ENCODE measurements around the gene STRA6.
A peak's percentile ranks its signal among the peaks of the same experiment; 100 is the strongest.

STRA6 gene

GRCh38 chr15:74158855-74159650 is 43.5 kb downstream of the STRA6 start:
- Histone ChIP-seq H2AFZ (ENCODE audit: low read length) (no peak overlapping the region), H3K4ac (ENCODE audit: low read length) (no peak overlapping the region), H2BK120ac (ENCODE audit: low read depth, low read length) (no peak overlapping the region), H3K9ac (ENCODE audit: low read depth, low read length, poor library complexity) (no peak overlapping the region), H3K36me3 (replicated peaks in 1 of 2; ENCODE audit: control insufficient read depth in 2 of 2, insufficient read depth in 2 of 2, low read length in 2 of 2) (no peaks in the 10 kb centered on the region), H3K9me3 (replicated peaks in 1 of 2; ENCODE audit: control insufficient read depth in 2 of 2, insufficient read depth in 1 of 2, low read depth in 1 of 2, low read length in 2 of 2) (no peaks in the 10 kb centered on the region), H3K4me2 (ENCODE audit: insufficient read depth, low read length, poor library complexity, severe bottlenecking) (no peak overlapping the region), H3K27ac (replicated peaks; ENCODE audit: low read length) (no peak overlapping the region), H4K91ac (ENCODE audit: low read depth, low read length, poor library complexity) (no peak overlapping the region), H3K4me1 (ENCODE audit: control insufficient read depth in 2 of 2, insufficient read depth in 1 of 2, low read depth in 1 of 2, low read length in 2 of 2) (peaks cover 6 to 16% of the 10 kb centered on the region in 2 donors), H2BK12ac (ENCODE audit: low read length) (no peak overlapping the region), H4K8ac (ENCODE audit: low read depth, low read length) (no peak overlapping the region), H2BK15ac (ENCODE audit: low read length) (no peak overlapping the region), H3K4me3 (ENCODE audit: low read length in 2 of 2) (no peak overlapping the region), H3K79me1 (ENCODE audit: low read depth, low read length) (no peaks in the 10 kb centered on the region), H3K14ac (ENCODE audit: low read length) (no peak overlapping the region), H3K23ac (ENCODE audit: low read depth, low read length, poor library complexity) (no peak overlapping the region), H3K27me3 (ENCODE audit: control insufficient read depth in 3 of 3, insufficient read depth in 3 of 3, low read depth in 1 of 3, low read length in 3 of 3) (no peaks in the 10 kb centered on the region), H3K18ac (ENCODE audit: low read length) (no peak overlapping the region), H2BK5ac (ENCODE audit: low read length) (no peak overlapping the region), H2AK5ac (ENCODE audit: low read depth, low read length) (no peak overlapping the region)
- WGBS, 2 donors (ENCODE audit: extremely low coverage in 2 of 2, insufficient read length in 2 of 2, insufficient replicate concordance in 1 of 2): no CpG with 5 or more reads among the region's 5 CpGs
- no peak for DNase-seq (ENCODE audit: low spot score)

GRCh38 chr15:74157868-74158827 is 44.4 kb downstream of the STRA6 start:
- Histone ChIP-seq H3K14ac (ENCODE audit: low read length) (no peak overlapping the region), H3K4me2 (ENCODE audit: insufficient read depth, low read length, poor library complexity, severe bottlenecking) (no peak overlapping the region), H2AK5ac (ENCODE audit: low read depth, low read length) (no peak overlapping the region), H3K18ac (ENCODE audit: low read length) (no peak overlapping the region), H3K9ac (ENCODE audit: low read depth, low read length, poor library complexity) (no peak overlapping the region), H2AFZ (ENCODE audit: low read length) (no peak overlapping the region), H3K27ac (replicated peaks; ENCODE audit: low read length) (no peak overlapping the region), H2BK5ac (ENCODE audit: low read length) (no peak overlapping the region), H2BK15ac (ENCODE audit: low read length) (no peak overlapping the region), H3K4me3 (ENCODE audit: low read length in 2 of 2) (no peak overlapping the region), H3K23ac (ENCODE audit: low read depth, low read length, poor library complexity) (no peak overlapping the region), H4K91ac (ENCODE audit: low read depth, low read length, poor library complexity) (no peak overlapping the region), H3K79me1 (ENCODE audit: low read depth, low read length) (no peaks in the 10 kb centered on the region), H4K8ac (ENCODE audit: low read depth, low read length) (no peak overlapping the region), H3K36me3 (replicated peaks in 1 of 2; ENCODE audit: control insufficient read depth in 2 of 2, insufficient read depth in 2 of 2, low read length in 2 of 2) (no peaks in the 10 kb centered on the region), H3K9me3 (replicated peaks in 1 of 2; ENCODE audit: control insufficient read depth in 2 of 2, insufficient read depth in 1 of 2, low read depth in 1 of 2, low read length in 2 of 2) (no peaks in the 10 kb centered on the region), H2BK120ac (ENCODE audit: low read depth, low read length) (no peak overlapping the region), H3K27me3 (ENCODE audit: control insufficient read depth in 3 of 3, insufficient read depth in 3 of 3, low read depth in 1 of 3, low read length in 3 of 3) (no peaks in the 10 kb centered on the region), H3K4me1 (ENCODE audit: control insufficient read depth in 2 of 2, insufficient read depth in 1 of 2, low read depth in 1 of 2, low read length in 2 of 2) (peaks cover 6 to 16% of the 10 kb centered on the region in 2 donors), H3K4ac (ENCODE audit: low read length) (no peak overlapping the region), H2BK12ac (ENCODE audit: low read length) (no peak overlapping the region)
- WGBS, 2 donors (ENCODE audit: extremely low coverage in 2 of 2, insufficient read length in 2 of 2, insufficient replicate concordance in 1 of 2): no CpG with 5 or more reads among the region's 9 CpGs
- DNase-seq (ENCODE audit: low spot score): no peak

DNA sequence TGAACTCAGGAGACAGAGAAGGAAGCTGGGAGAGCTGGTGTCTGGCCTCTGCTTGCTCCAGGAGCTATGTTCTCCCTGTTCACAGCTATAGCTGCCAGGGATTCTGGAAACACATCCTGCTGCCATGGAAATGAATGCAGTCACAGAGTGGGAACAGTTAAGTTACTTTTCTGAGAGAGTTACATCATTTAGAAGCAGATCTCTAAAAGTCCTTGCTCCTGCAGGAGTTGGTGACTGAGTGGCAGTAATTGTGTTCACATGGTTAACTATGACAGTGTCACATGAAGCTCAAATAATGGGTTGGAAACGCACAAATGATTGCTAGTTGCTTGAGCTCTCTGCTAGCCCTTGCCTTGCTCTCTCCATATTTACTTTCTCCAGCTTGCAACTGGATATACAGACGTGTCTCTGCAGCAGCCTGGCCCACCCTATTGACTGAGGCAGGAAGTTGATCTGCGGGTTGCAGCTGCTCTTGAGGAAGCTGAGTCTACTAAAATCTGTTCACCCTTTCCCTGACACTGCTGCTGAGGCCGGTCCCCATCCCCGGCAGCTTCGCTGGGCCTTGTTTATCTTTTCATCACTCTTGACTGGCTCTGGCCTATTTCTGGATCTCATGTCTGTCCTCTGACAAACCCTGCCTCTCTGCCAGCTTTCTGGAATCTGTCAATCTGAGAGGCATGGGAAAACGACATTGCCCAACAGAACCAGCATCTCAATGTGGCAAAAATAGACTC is 45.7 kb downstream of the STRA6 start:
- H3K9me3 ChIP-seq (replicated peaks in 1 of 2; ENCODE audit: control insufficient read depth in 2 of 2, insufficient read depth in 1 of 2, low read depth in 1 of 2, low read length in 2 of 2): no peaks in the 10 kb centered on the region
- no peak overlapping the region for H3K4ac ChIP-seq (ENCODE audit: low read length)
- peaks cover 6 to 16% of the 10 kb centered on the region in 2 donors for H3K4me1 ChIP-seq (ENCODE audit: control insufficient read depth in 2 of 2, insufficient read depth in 1 of 2, low read depth in 1 of 2, low read length in 2 of 2)
- no peak overlapping the region for H2AK5ac ChIP-seq (ENCODE audit: low read depth, low read length)
- no peak overlapping the region for H2BK15ac ChIP-seq (ENCODE audit: low read length)
- no peaks in the 10 kb centered on the region for H3K79me1 ChIP-seq (ENCODE audit: low read depth, low read length)
- H3K27me3 ChIP-seq (ENCODE audit: control insufficient read depth in 3 of 3, insufficient read depth in 3 of 3, low read depth in 1 of 3, low read length in 3 of 3): no peaks in the 10 kb centered on the region
- no peak overlapping the region for H4K8ac ChIP-seq (ENCODE audit: low read depth, low read length)
- H3K36me3 ChIP-seq (replicated peaks in 1 of 2; ENCODE audit: control insufficient read depth in 2 of 2, insufficient read depth in 2 of 2, low read length in 2 of 2): no peaks in the 10 kb centered on the region
- H2BK120ac ChIP-seq (ENCODE audit: low read depth, low read length): no peak overlapping the region
- H2BK12ac ChIP-seq (ENCODE audit: low read length): no peak overlapping the region
- H4K91ac ChIP-seq (ENCODE audit: low read depth, low read length, poor library complexity): no peak overlapping the region
- H3K9ac ChIP-seq (ENCODE audit: low read depth, low read length, poor library complexity): no peak overlapping the region
- H3K23ac ChIP-seq (ENCODE audit: low read depth, low read length, poor library complexity): no peak overlapping the region
- H3K14ac ChIP-seq (ENCODE audit: low read length): no peak overlapping the region
- peak overlapping the region; percentile 78 for H2AFZ ChIP-seq (ENCODE audit: low read length)
- no peak overlapping the region for H3K4me2 ChIP-seq (ENCODE audit: insufficient read depth, low read length, poor library complexity, severe bottlenecking)
- H3K27ac ChIP-seq (replicated peaks; ENCODE audit: low read length): no peak overlapping the region
- H3K4me3 ChIP-seq (ENCODE audit: low read length in 2 of 2): no peak overlapping the region
- H2BK5ac ChIP-seq (ENCODE audit: low read length): no peak overlapping the region
- no peak for DNase-seq (ENCODE audit: low spot score)
- H3K18ac ChIP-seq (ENCODE audit: low read length): no peak overlapping the region
- WGBS, 2 donors (ENCODE audit: extremely low coverage in 2 of 2, insufficient read length in 2 of 2, insufficient replicate concordance in 1 of 2): no CpG with 5 or more reads among the region's 7 CpGs

Data from neuronal stem cell (in vitro differentiated cells).